K562 (cell line): ENCODE results near the gene ADPRH. TPM values are rescaled to one million over a fixed set of nuclear protein-coding genes. Genes with fewer than 3 reads are reported as not detected.

ENCODE experiments used
- BCLAF1 ChIP-seq, 2 experiments: fragments of 450-650 bp in 1 of 2; IDR thresholded peaks; 2 replicates each; pipeline ENCODE4 v1.6.1; 2011 to 2017; ENCODE audit warnings: low read depth in 2 of 2, antibody characterized with exemption in 1 of 2, borderline replicate concordance in 1 of 2, low read length in 1 of 2, mild to moderate bottlenecking in 1 of 2, mixed read lengths in 1 of 2; ENCODE audit not compliant: control insufficient read depth in 1 of 2
- E4F1 ChIP-seq: fragments of 250-450 bp; sonication (Bioruptor Pico); IDR thresholded peaks from 2 replicates; pipeline ENCODE4 v1.5.0; 2021; ENCODE audit warnings: mild to moderate bottlenecking, borderline replicate concordance
- KLF13 ChIP-seq: fragments of 450-650 bp; IDR thresholded peaks from 2 replicates; pipeline ENCODE4 v1.6.1; 2016; ENCODE audit warnings: missing genetic modification characterization, low read depth, mild to moderate bottlenecking, missing compliant biosample characterization, moderate library complexity, borderline replicate concordance
- NR2C2 ChIP-seq, 2 experiments: fragments of 200-800 bp in 1 of 2; sonication (Bioruptor generic) in 1 of 2; sonication (generic) in 1 of 2; formaldehyde crosslinking in 1 of 2; IDR thresholded peaks; 2 replicates each; pipeline versions ENCODE4 v1.6.1 to v1.8.0; 2016 to 2022; ENCODE audit warnings: mild to moderate bottlenecking in 1 of 2, missing compliant biosample characterization in 1 of 2, missing genetic modification characterization in 1 of 2, missing genetic modification reagents in 1 of 2
- PTBP1 ChIP-seq: fragments of 200-400 bp; formaldehyde crosslinking; IDR thresholded peaks from 2 replicates; pipeline ENCODE4 v1.6.1; 2017; ENCODE audit warnings: low read depth, low read length
- SMARCC2 ChIP-seq: fragments of 450-650 bp; IDR thresholded peaks from 2 replicates; pipeline ENCODE4 v1.6.1; 2017; ENCODE audit warnings: antibody characterized with exemption, moderate library complexity, mild to moderate bottlenecking, low read depth
- TCF7 ChIP-seq: sonication (generic); IDR thresholded peaks from 2 replicates; pipeline ENCODE4 v1.6.1; 2016; ENCODE audit warnings: antibody characterized with exemption, borderline replicate concordance
- ZMIZ1 ChIP-seq, 2 experiments: fragments of 150-350 bp in 1 of 2; IDR thresholded peaks; 2 replicates each; pipeline ENCODE4 v1.6.1; 2012 to 2016; ENCODE audit warnings: low read depth in 2 of 2, low read length in 2 of 2, mild to moderate bottlenecking in 1 of 2, moderate library complexity in 1 of 2
- ZNF398 ChIP-seq: fragments of 250-450 bp; sonication (Bioruptor Pico); IDR thresholded peaks from 2 replicates; pipeline ENCODE4 v1.8.0; 2021; ENCODE audit warnings: moderate library complexity, mild to moderate bottlenecking, inconsistent platforms
- polyA plus RNA-seq, 8 experiments: library from polyadenylated mRNA; depleted of rRNA in 4 of 8; stranded (reverse) in 5 of 8; unstranded in 3 of 8; fragments of >200 nt; fragmentation: Nextera tagmentation in 2 of 8; fragmentation: Illumina TruSeq in 1 of 8; extraction: Ambion mirVana in 2 of 8; extraction: Trizol in 1 of 8; gene quantifications; 2 replicates each; pipeline versions ENCODE4 v1.2.1 to v1.2.3, GENCODE V29; 2011 to 2014; ENCODE audit warnings: inconsistent platforms in 1 of 8, missing spikeins in 1 of 8
- total RNA-seq, 7 experiments: library from RNA; depleted of rRNA in 6 of 7; stranded (reverse); fragments of >200 nt in 6 of 7; fragmentation: Illumina TruSeq in 2 of 7; extraction: Trizol in 2 of 7; gene quantifications; 2 replicates each; pipeline versions ENCODE4 v1.2.1 to v1.2.3, GENCODE V29; 2011 to 2021; ENCODE audit warnings: low replicate concordance in 1 of 7

The ADPRH gene
- total and polyA plus RNA-seq, 9 of the 15 experiments (the other 6 are each of a cell fraction or from before 2014, with no cell fraction given): 0.01 to 1.4 (median 0.65) TPM

GRCh38 chr3:119636891-119637611, 57.8 kb downstream of the ADPRH start (continued):
- TF ChIP-seq ZMIZ1 (IDR thresholded peaks at IDR 0.05; ENCODE audit: low read depth in 2 of 2, low read length in 2 of 2) (no peak), KLF13 (tag) (no peak), E4F1 (CRISPR knock-in tag) (no peak), BCLAF1 (IDR thresholded peaks at IDR 0.05; ENCODE audit: borderline replicate concordance in 1 of 2, control insufficient read depth in 1 of 2, low read depth in 2 of 2, low read length in 1 of 2) (no peak), SMARCC2 (no peak), NR2C2 (CRISPR knock-in tag; IDR thresholded peaks at IDR 0.05) (no peak), NR2C2 (tag; IDR thresholded peaks at IDR 0.05) (no peak), ZNF398 (CRISPR knock-in tag) (no peak), TCF7 (no peak), PTBP1 (no peak)
